OCI-LY1 (cell line): Measurements from ENCODE around the gene ADGRD2.

ENCODE experiments used
- H2AFZ ChIP-seq: fragments of 200-600 bp; sonication (generic), shearing (Covaris generic); 2 replicates; pipeline ENCODE4 v1.6.0; 2014; ENCODE audit warnings: antibody characterized with exemption, mild to moderate bottlenecking, low read length
- H3F3A ChIP-seq: fragments of 200-600 bp; sonication (generic), shearing (Covaris generic); 2 replicates; pipeline ENCODE4 v1.6.0; 2014; ENCODE audit warnings: mild to moderate bottlenecking, antibody characterized with exemption, low read length, moderate library complexity; ENCODE audit not compliant: insufficient read depth
- H3K27ac ChIP-seq: fragments of 200-600 bp; sonication (generic); 2 replicates; pipeline ENCODE4 v1.5.1; 2014; ENCODE audit warnings: low read length, mixed run types, mild to moderate bottlenecking, low read depth; ENCODE audit not compliant: poor library complexity, severe bottlenecking
- H3K27me3 ChIP-seq: fragments of 200-600 bp; sonication (generic); 2 replicates; pipeline ENCODE4 v1.6.0; 2014; ENCODE audit warnings: antibody characterized with exemption, mild to moderate bottlenecking, low read length, moderate library complexity; ENCODE audit not compliant: insufficient read depth
- H3K36me3 ChIP-seq: fragments of 200-600 bp; sonication (generic); 2 replicates; pipeline ENCODE4 v1.6.1; 2014; ENCODE audit warnings: mild to moderate bottlenecking, antibody characterized with exemption, low read length, moderate library complexity, mixed read lengths; ENCODE audit not compliant: insufficient read depth
- H3K4me1 ChIP-seq: fragments of 200-600 bp; sonication (generic); 2 replicates; pipeline ENCODE4 v1.5.1; 2014; ENCODE audit warnings: mild to moderate bottlenecking, low read length, moderate library complexity; ENCODE audit not compliant: insufficient read depth, severe bottlenecking
- H3K4me2 ChIP-seq: fragments of 200-600 bp; sonication (generic), shearing (Covaris generic); 2 replicates; pipeline ENCODE4 v1.6.1; 2014; ENCODE audit warnings: low read length
- H3K4me3 ChIP-seq: fragments of 200-600 bp; sonication (generic); 2 replicates; pipeline ENCODE4 v1.5.1; 2014; ENCODE audit warnings: low read length, low read depth, mild to moderate bottlenecking, mixed read lengths; ENCODE audit not compliant: poor library complexity, severe bottlenecking
- H3K79me2 ChIP-seq: fragments of 200-600 bp; shearing (Covaris generic); 2 replicates; pipeline ENCODE4 v1.6.1; 2016; ENCODE audit warnings: mixed run types, low read length, mixed read lengths; ENCODE audit not compliant: insufficient read depth
- H3K9ac ChIP-seq: fragments of 200-600 bp; sonication (generic), shearing (Covaris generic); 2 replicates; pipeline ENCODE4 v1.6.1; 2014; ENCODE audit warnings: mild to moderate bottlenecking, low read length, mixed read lengths
- H3K9me2 ChIP-seq: fragments of 200-600 bp; sonication (generic), shearing (Covaris generic); 2 replicates; pipeline ENCODE4 v1.6.1; 2014; ENCODE audit warnings: low read depth, mild to moderate bottlenecking, low read length, mixed read lengths
- H3K9me3 ChIP-seq: fragments of 200-600 bp; shearing (Covaris generic); 2 replicates; pipeline ENCODE4 v1.6.1; 2014; ENCODE audit warnings: low read length, mixed read lengths
- H4K20me1 ChIP-seq: fragments of 200-600 bp; sonication (generic), shearing (Covaris generic); 2 replicates; pipeline ENCODE4 v1.6.0; 2016; ENCODE audit warnings: mild to moderate bottlenecking, low read length; ENCODE audit not compliant: insufficient read depth
- EZH2 ChIP-seq: fragments of 200-600 bp; sonication (generic), shearing (Covaris generic); IDR thresholded peaks from 2 replicates; pipeline ENCODE4 v1.8.0; 2017; ENCODE audit warnings: borderline replicate concordance, mixed run types, mild to moderate bottlenecking, antibody characterized with exemption, low read length, moderate library complexity, mixed read lengths
- TF ChIP-seq, protein P1 (sequence below): fragments of 200-600 bp; sonication (generic), shearing (Covaris generic); IDR thresholded peaks from 2 replicates; pipeline ENCODE4 v1.5.1; 2017; ENCODE audit warnings: mild to moderate bottlenecking, antibody characterized with exemption, low read length, moderate library complexity, mixed read lengths

The ADGRD2 gene

DNA sequence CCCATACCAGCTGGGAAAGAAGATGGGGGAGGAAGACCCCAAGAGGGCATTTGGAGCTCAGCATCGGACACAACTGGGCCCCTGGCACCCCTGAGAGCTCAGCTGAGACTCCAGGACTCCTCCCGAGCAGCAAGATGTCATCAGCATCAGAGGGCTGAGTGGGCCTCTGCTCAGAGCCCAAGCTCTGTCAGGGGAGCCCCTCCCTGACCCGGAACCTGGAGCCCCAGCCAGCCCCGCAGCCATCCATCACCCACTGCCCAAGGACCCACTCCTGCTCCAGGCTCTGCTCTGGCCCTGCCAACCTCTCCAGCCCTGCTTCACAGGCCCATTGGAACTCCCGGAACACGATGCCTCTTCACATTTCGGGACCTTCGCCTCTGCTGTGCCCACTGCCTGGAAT lies 47.2 kb downstream of the ADGRD2 start:
- Histone ChIP-seq H3K36me3 (no peaks in the 10 kb centered on the region), H2AFZ (no peak overlapping the region), H3K4me2 (no peak overlapping the region), H4K20me1 (no peaks in the 10 kb centered on the region), H3K9me3 (no peaks in the 10 kb centered on the region), H3K9me2 (no peaks in the 10 kb centered on the region), H3K4me1 (no peaks in the 10 kb centered on the region), H3K79me2 (no peaks in the 10 kb centered on the region), H3K9ac (no peak overlapping the region), H3K27me3 (0 out of 2 replicates have a peak, but pooled peaks cover 5% of the 10 kb centered on the region), H3F3A (no peaks in the 10 kb centered on the region), H3K27ac (no peak overlapping the region), H3K4me3 (no peak overlapping the region)
- no peak for TF ChIP-seq EZH2
- TF ChIP-seq, protein P1, sequence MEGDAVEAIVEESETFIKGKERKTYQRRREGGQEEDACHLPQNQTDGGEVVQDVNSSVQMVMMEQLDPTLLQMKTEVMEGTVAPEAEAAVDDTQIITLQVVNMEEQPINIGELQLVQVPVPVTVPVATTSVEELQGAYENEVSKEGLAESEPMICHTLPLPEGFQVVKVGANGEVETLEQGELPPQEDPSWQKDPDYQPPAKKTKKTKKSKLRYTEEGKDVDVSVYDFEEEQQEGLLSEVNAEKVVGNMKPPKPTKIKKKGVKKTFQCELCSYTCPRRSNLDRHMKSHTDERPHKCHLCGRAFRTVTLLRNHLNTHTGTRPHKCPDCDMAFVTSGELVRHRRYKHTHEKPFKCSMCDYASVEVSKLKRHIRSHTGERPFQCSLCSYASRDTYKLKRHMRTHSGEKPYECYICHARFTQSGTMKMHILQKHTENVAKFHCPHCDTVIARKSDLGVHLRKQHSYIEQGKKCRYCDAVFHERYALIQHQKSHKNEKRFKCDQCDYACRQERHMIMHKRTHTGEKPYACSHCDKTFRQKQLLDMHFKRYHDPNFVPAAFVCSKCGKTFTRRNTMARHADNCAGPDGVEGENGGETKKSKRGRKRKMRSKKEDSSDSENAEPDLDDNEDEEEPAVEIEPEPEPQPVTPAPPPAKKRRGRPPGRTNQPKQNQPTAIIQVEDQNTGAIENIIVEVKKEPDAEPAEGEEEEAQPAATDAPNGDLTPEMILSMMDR: no peak

DNA sequence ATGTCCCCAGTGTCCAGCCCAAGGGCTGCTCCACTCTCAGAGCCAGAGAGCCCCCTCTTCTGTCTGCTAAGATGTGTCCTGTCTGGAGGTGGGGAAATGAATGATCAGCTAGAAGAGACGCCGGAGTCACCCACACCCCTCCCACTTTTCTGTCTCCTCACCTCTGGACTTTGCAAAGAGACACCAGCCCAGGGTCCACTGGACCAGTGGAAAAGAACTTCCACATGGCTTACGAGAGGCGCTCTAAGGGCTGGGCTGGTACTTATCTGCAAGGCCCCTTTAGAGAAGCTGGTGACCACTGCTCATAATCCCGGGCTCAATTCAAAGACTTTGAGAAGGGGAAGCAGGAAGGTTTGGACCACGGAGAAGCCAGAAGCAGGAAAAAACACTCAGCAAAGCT lies 47.8 kb downstream of the ADGRD2 start:
- no peaks in the 10 kb centered on the region for H3F3A ChIP-seq
- 0 out of 2 replicates have a peak, but pooled peaks cover 5% of the 10 kb centered on the region for H3K27me3 ChIP-seq
- no peak for TF ChIP-seq EZH2
- TF ChIP-seq, protein P1: no peak
- H3K9me2 ChIP-seq: no peaks in the 10 kb centered on the region
- no peaks in the 10 kb centered on the region for H4K20me1 ChIP-seq
- no peak overlapping the region for H3K27ac ChIP-seq
- H3K4me2 ChIP-seq: no peak overlapping the region
- H3K9ac ChIP-seq: no peak overlapping the region
- H3K36me3 ChIP-seq: no peaks in the 10 kb centered on the region
- H3K4me1 ChIP-seq: no peaks in the 10 kb centered on the region
- no peak overlapping the region for H3K4me3 ChIP-seq
- H3K79me2 ChIP-seq: no peaks in the 10 kb centered on the region
- no peaks in the 10 kb centered on the region for H3K9me3 ChIP-seq
- no peak overlapping the region for H2AFZ ChIP-seq

DNA sequence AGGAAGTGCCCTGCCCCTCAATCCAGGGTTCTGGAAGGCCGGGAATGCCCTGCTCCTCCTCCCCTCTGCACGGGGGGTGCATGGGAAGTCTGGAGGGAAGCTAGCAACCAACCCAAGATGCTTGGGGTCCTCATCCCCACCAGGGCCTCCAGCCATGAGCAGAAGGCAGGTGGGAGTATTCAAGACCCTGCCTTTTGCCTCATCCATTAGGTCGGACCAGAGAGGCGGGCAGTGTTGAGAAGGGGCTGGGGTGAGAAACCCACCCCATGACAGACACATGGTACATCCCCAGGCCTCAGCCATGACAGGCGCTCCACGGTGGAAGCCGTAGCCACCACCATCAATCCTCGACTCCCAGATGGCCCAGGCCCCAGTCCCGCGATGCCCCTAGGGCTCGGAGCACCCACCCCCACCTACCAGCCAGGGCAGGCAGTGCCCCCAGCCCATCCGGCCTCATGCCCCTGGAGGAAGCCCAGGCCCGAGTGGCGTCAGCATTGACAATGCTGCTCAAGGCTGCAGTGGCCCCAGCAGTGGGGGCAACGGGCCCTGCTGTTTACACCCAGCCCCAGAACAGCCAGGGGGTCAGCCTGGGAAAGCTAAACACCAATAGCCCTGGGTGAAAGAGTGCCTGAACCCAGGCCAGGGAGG lies 48.4 kb downstream of the ADGRD2 start:
- Histone ChIP-seq H3K79me2 (no peaks in the 10 kb centered on the region), H3K36me3 (no peaks in the 10 kb centered on the region), H3K9me2 (no peaks in the 10 kb centered on the region), H3F3A (no peaks in the 10 kb centered on the region), H3K27ac (no peak overlapping the region), H3K4me2 (no peak overlapping the region), H4K20me1 (no peaks in the 10 kb centered on the region), H3K27me3 (0 out of 2 replicates have a peak, but pooled peaks cover 5% of the 10 kb centered on the region), H2AFZ (no peak overlapping the region), H3K9ac (no peak overlapping the region), H3K9me3 (no peaks in the 10 kb centered on the region), H3K4me3 (no peak overlapping the region), H3K4me1 (no peaks in the 10 kb centered on the region)
- TF ChIP-seq, protein P1: no peak
- TF ChIP-seq EZH2: no peak
